GM19239 (cell line): ENCODE measurements around the gene S100A11.

ENCODE experiments used
- DNase-seq: peaks from one replicate; pipeline ENCODE4 v3.0.0; 2011; ENCODE audit warnings: low spot score; ENCODE audit not compliant: insufficient read length
- FAIRE-seq: peaks from 2 replicates; lab custom pipeline; 2011; peaks lifted over from hg19 to GRCh38; lab: Jason Lieb, UNC

The S100A11 gene

GRCh38 chr1:152042030-152042429 is 5.2 kb upstream of the S100A11 start:
- FAIRE-seq (no peak), DNase-seq (no peak)

GRCh38 chr1:152039886-152040285 is 3.1 kb upstream of the S100A11 start:
- DNase-seq (no peak), FAIRE-seq (no peak)

- FAIRE-seq (no peak), DNase-seq (no peak)
These were observed 2.7 kb upstream of the S100A11 start for GRCh38 chr1:152039461-152039860.

- no peak for DNase-seq
- no peak for FAIRE-seq
These were observed 2.1 kb upstream of the S100A11 start for GRCh38 chr1:152038871-152039270.

- FAIRE-seq (peak; percentile 11), DNase-seq (no peak)
These were observed 1.1 kb downstream of the S100A11 start for GRCh38 chr1:152035539-152036266.

- DNase-seq = peak; percentile 66
- FAIRE-seq = peak; percentile 86
These were observed 1.9 kb downstream of the S100A11 start for GRCh38 chr1:152034654-152035538.

- FAIRE-seq = no peak
- no peak for DNase-seq
These were observed 2.5 kb downstream of the S100A11 start for GRCh38 chr1:152034324-152034653.

- DNase-seq (no peak), FAIRE-seq (no peak)
These were observed 6.9 kb downstream of the S100A11 start for GRCh38 chr1:152029929-152030211.

GRCh38 chr1:152029144-152029928 is 7.5 kb downstream of the S100A11 start:
- DNase-seq = no peak
- no peak for FAIRE-seq

- FAIRE-seq (no peak), DNase-seq (no peak)
These were observed 9.9 kb downstream of the S100A11 start for GRCh38 chr1:152026895-152027294.

GRCh38 chr1:152024223-152024622 is 12.6 kb downstream of the S100A11 start:
- DNase-seq (no peak), FAIRE-seq (no peak)

- FAIRE-seq = no peak
These were observed 13.6 kb downstream of the S100A11 start for GRCh38 chr1:152023221-152023620.

GRCh38 chr1:152022474-152022873 is 14.3 kb downstream of the S100A11 start:
- DNase-seq = no peak
- no peak for FAIRE-seq

More at GRCh38 chr1:152023221-152023620, 13.6 kb downstream of the S100A11 start:
- no peak for DNase-seq

- FAIRE-seq = no peak
These were observed 15.2 kb downstream of the S100A11 start for GRCh38 chr1:152021569-152021968.

GRCh38 chr1:152020849-152021248 is 16.0 kb downstream of the S100A11 start:
- DNase-seq = no peak
- no peak for FAIRE-seq

More at GRCh38 chr1:152021569-152021968, 15.2 kb downstream of the S100A11 start:
- no peak for DNase-seq

GRCh38 chr1:152018537-152018936 is 18.3 kb downstream of the S100A11 start:
- FAIRE-seq (no peak), DNase-seq (no peak)

GRCh38 chr1:152015766-152016165 is 21.0 kb downstream of the S100A11 start:
- DNase-seq (no peak), FAIRE-seq (no peak)

GRCh38 chr1:152014943-152015342 is 21.9 kb downstream of the S100A11 start:
- no peak for DNase-seq
- no peak for FAIRE-seq

- peak; percentile 42 for FAIRE-seq
- no peak for DNase-seq
These were observed 23.1 kb downstream of the S100A11 start for GRCh38 chr1:152013664-152014237.

GRCh38 chr1:152009691-152010090 is 27.1 kb downstream of the S100A11 start:
- FAIRE-seq (no peak), DNase-seq (no peak)
